ENCODE measurements around the gene LIF. TPM values are rescaled to one million over a fixed set of nuclear protein-coding genes. Genes with fewer than 3 reads are reported as not detected.
"Not testable (repeated sequence)": the region's sequence is repeated elsewhere in the genome, so short reads cannot be mapped to it uniquely, and the experiment has no call there.

Gene LIF
- total RNA-seq, 1 experiment from 2014 or later, result 35.2 TPM

- peak; percentile 19 for DNase-seq (ENCODE audit: low read depth)
These were observed 2.5 kb downstream of the LIF start for GRCh38 chr22:30244066-30244465.

GRCh38 chr22:30243661-30244060 lies 2.9 kb downstream of the LIF start:
- DNase-seq (ENCODE audit: low read depth), result peak; percentile 15

GRCh38 chr22:30241576-30242371 lies 4.8 kb downstream of the LIF start:
- DNase-seq (ENCODE audit: low read depth), result peak; percentile 50

GRCh38 chr22:30240541-30241417 lies 5.8 kb downstream of the LIF start:
- peak; percentile 61 for DNase-seq (ENCODE audit: low read depth)

GRCh38 chr22:30239488-30240405 lies 6.8 kb downstream of the LIF start:
- peak; percentile 52 for DNase-seq (ENCODE audit: low read depth)

- peak; percentile 92 for DNase-seq (ENCODE audit: low read depth)
These were observed 7.7 kb downstream of the LIF start for GRCh38 chr22:30238661-30239487.

GRCh38 chr22:30238136-30238535 lies 8.4 kb downstream of the LIF start:
- DNase-seq (ENCODE audit: low read depth), result peak; percentile 35

GRCh38 chr22:30236875-30237274 lies 9.7 kb downstream of the LIF start:
- no peak for DNase-seq (ENCODE audit: low read depth)

GRCh38 chr22:30235687-30236170 lies 10.8 kb downstream of the LIF start:
- DNase-seq (ENCODE audit: low read depth), result peak; percentile 95

GRCh38 chr22:30234786-30235470 lies 11.6 kb downstream of the LIF start:
- peak; percentile 56 for DNase-seq (ENCODE audit: low read depth)

- not testable (repeated sequence) for DNase-seq (ENCODE audit: low read depth)
These were observed 12.2 kb downstream of the LIF start for GRCh38 chr22:30234325-30234724.

GRCh38 chr22:30233582-30233981 lies 13.0 kb downstream of the LIF start:
- no peak for DNase-seq (ENCODE audit: low read depth)

- DNase-seq (ENCODE audit: low read depth), result peak; percentile 59
These were observed 13.8 kb downstream of the LIF start for GRCh38 chr22:30232716-30233218.

GRCh38 chr22:30230787-30231461 lies 15.6 kb downstream of the LIF start:
- DNase-seq (ENCODE audit: low read depth), result no peak

- DNase-seq (ENCODE audit: low read depth), result no peak
These were observed 16.2 kb downstream of the LIF start for GRCh38 chr22:30230330-30230729.

- peak; percentile 94 for DNase-seq (ENCODE audit: low read depth)
These were observed 17.8 kb downstream of the LIF start for GRCh38 chr22:30228509-30229359.

- DNase-seq (ENCODE audit: low read depth), result no peak
These were observed 18.9 kb downstream of the LIF start for GRCh38 chr22:30227438-30228228.
